SK-N-SH (cell line): ENCODE data around the gene FKRP. TPM values are rescaled to one million over a fixed set of nuclear protein-coding genes. Genes with fewer than 3 reads are reported as not detected.

Source experiments
- CTCF ChIA-PET: fragments of 300-600, 350-600 bp; formaldehyde crosslinking; extraction: SDS; loops from one replicate; lab custom pipeline; 2021; lab: Yijun Ruan, JAX
- POLR2A ChIA-PET: fragments of 350-600 bp; sonication (Branson Sonifier 250); formaldehyde crosslinking; extraction: SDS; loops from one replicate; lab custom pipeline; 2020; ENCODE audit warnings: antibody characterized with exemption, inconsistent platforms; lab: Yijun Ruan, JAX
- DNase-seq: peaks from one replicate; pipeline ENCODE4 v3.0.0; 2012
- H2AFZ ChIP-seq: fragments of 200-600 bp; sonication (generic); 2 replicates; pipeline ENCODE4 v1.8.1; 2016; ENCODE audit warnings: antibody characterized with exemption, mild to moderate bottlenecking, low read depth
- H3F3A ChIP-seq: fragments of 200-600 bp; sonication (generic); replicated peaks from 2 replicates; pipeline ENCODE3; 2016; ENCODE audit warnings: antibody characterized with exemption, mild to moderate bottlenecking; ENCODE audit not compliant: insufficient read depth
- H3K27ac ChIP-seq, 2 experiments: fragments of 200-500 bp in 1 of 2; fragments of 200-600 bp in 1 of 2; sonication (Bioruptor generic) in 1 of 2; sonication (generic), shearing (Covaris generic) in 1 of 2; 2 replicates each; pipeline versions ENCODE4 v1.5.1 to v1.6.1; 2014 to 2016; ENCODE audit warnings: low read depth in 2 of 2, inconsistent platforms in 1 of 2, low read length in 1 of 2, mild to moderate bottlenecking in 1 of 2, mixed read lengths in 1 of 2
- H3K27me3 ChIP-seq: fragments of 200-600 bp; sonication (generic), shearing (Covaris generic); 2 replicates; pipeline ENCODE4 v1.6.1; 2016; ENCODE audit warnings: mixed run types; ENCODE audit not compliant: insufficient read depth
- H3K36me3 ChIP-seq, 2 experiments: fragments of 200-500 bp in 1 of 2; fragments of 200-600 bp in 1 of 2; sonication (Bioruptor generic) in 1 of 2; sonication (generic) in 1 of 2; replicated peaks in 1 of 2; 2 replicates each; pipeline versions ENCODE3 to v1.5.1; 2014 to 2016; ENCODE audit warnings: low read length in 1 of 2, mild to moderate bottlenecking in 1 of 2; ENCODE audit not compliant: insufficient read depth in 2 of 2, control insufficient read depth in 1 of 2
- H3K4me1 ChIP-seq, 2 experiments: fragments of 200-500 bp in 1 of 2; fragments of 200-600 bp in 1 of 2; sonication (Bioruptor generic) in 1 of 2; sonication (generic), shearing (Covaris generic) in 1 of 2; 2 replicates each; pipeline versions ENCODE4 v1.5.1 to v1.6.1; 2014 to 2016; ENCODE audit warnings: low read depth in 1 of 2, low read length in 1 of 2, mixed run types in 1 of 2; ENCODE audit not compliant: insufficient read depth in 2 of 2, control insufficient read depth in 1 of 2
- H3K4me2 ChIP-seq: fragments of 200-600 bp; sonication (generic), shearing (Covaris generic); 2 replicates; pipeline ENCODE4 v1.6.1; 2017; ENCODE audit warnings: mixed run types
- H3K4me3 ChIP-seq, 2 experiments: fragments of 200-500 bp in 1 of 2; fragments of 200-600 bp in 1 of 2; sonication (Bioruptor generic) in 1 of 2; sonication (generic), shearing (Covaris generic) in 1 of 2; 2 replicates each; pipeline versions ENCODE4 v1.5.1 to v1.8.1; 2014 to 2016; ENCODE audit warnings: low read depth in 2 of 2, inconsistent platforms in 1 of 2, low read length in 1 of 2, mild to moderate bottlenecking in 1 of 2, mixed read lengths in 1 of 2, moderate library complexity in 1 of 2
- H3K79me2 ChIP-seq: fragments of 200-600 bp; sonication (generic); 2 replicates; pipeline ENCODE4 v1.8.1; 2017; ENCODE audit warnings: mild to moderate bottlenecking; ENCODE audit not compliant: insufficient read depth
- H3K9ac ChIP-seq: fragments of 200-600 bp; sonication (generic); 2 replicates; pipeline ENCODE4 v1.6.1; 2017; ENCODE audit warnings: mixed run types
- H3K9me2 ChIP-seq: fragments of 200-600 bp; sonication (generic); 2 replicates; pipeline ENCODE4 v1.6.1; 2017; ENCODE audit warnings: mixed run types
- H3K9me3 ChIP-seq: fragments of 200-600 bp; sonication (generic); 2 replicates; pipeline ENCODE4 v1.6.1; 2017; ENCODE audit warnings: mixed run types, mild to moderate bottlenecking, moderate library complexity
- H4K20me1 ChIP-seq: fragments of 200-600 bp; sonication (generic); 2 replicates; pipeline ENCODE4 v1.6.1; 2017; ENCODE audit warnings: mild to moderate bottlenecking, mixed run types; ENCODE audit not compliant: insufficient read depth
- FOSL2 ChIP-seq: IDR thresholded peaks from 2 replicates; pipeline ENCODE4 v1.4.0; 2012; ENCODE audit warnings: low read depth, mild to moderate bottlenecking, moderate library complexity, borderline replicate concordance
- FOXJ3 ChIP-seq: sonication (generic); formaldehyde crosslinking; IDR thresholded peaks from 2 replicates; pipeline ENCODE4 v1.5.1; 2020; ENCODE audit warnings: mild to moderate bottlenecking, missing genetic modification reagents
- GATA2 ChIP-seq: sonication (generic); formaldehyde crosslinking; IDR thresholded peaks from 2 replicates; pipeline ENCODE4 v1.5.0; 2020; ENCODE audit warnings: mild to moderate bottlenecking, missing genetic modification reagents
- JUND ChIP-seq: IDR thresholded peaks from 2 replicates; pipeline ENCODE4 v1.4.0; 2012
- MEF2A ChIP-seq: IDR thresholded peaks from 2 replicates; pipeline ENCODE4 v1.4.0; 2012; ENCODE audit warnings: low read depth, borderline replicate concordance
- MXI1 ChIP-seq: IDR thresholded peaks from 2 replicates; pipeline ENCODE4 v1.6.1; 2012; ENCODE audit warnings: mild to moderate bottlenecking, low read depth, low read length, improper control_type of control experiment
- RCOR1 ChIP-seq: fragments of 150-350 bp; IDR thresholded peaks from 2 replicates; pipeline ENCODE4 v1.6.1; 2017; ENCODE audit warnings: antibody characterized with exemption, low read length
- RFX5 ChIP-seq: IDR thresholded peaks from 2 replicates; pipeline ENCODE4 v1.6.1; 2012; ENCODE audit warnings: mild to moderate bottlenecking, improper control_type of control experiment, low read length
- RXRA ChIP-seq: IDR thresholded peaks from 2 replicates; pipeline ENCODE4 v1.4.0; 2012; ENCODE audit warnings: low read depth, mild to moderate bottlenecking, borderline replicate concordance
- SIN3A ChIP-seq: IDR thresholded peaks from 2 replicates; pipeline ENCODE4 v1.6.1; 2012; ENCODE audit warnings: low read depth, mild to moderate bottlenecking, low read length, moderate library complexity, borderline replicate concordance
- SMC3 ChIP-seq: IDR thresholded peaks from 2 replicates; pipeline ENCODE4 v1.6.1; 2012; ENCODE audit warnings: low read depth, low read length, improper control_type of control experiment
- TAF1 ChIP-seq: IDR thresholded peaks from 2 replicates; pipeline ENCODE4 v1.6.1; 2012; ENCODE audit warnings: low read depth, mild to moderate bottlenecking, low read length, moderate library complexity, borderline replicate concordance
- TEAD4 ChIP-seq: IDR thresholded peaks from 2 replicates; pipeline ENCODE4 v1.4.0; 2012; ENCODE audit warnings: mild to moderate bottlenecking, borderline replicate concordance; ENCODE audit not compliant: insufficient read depth
- YY1 ChIP-seq: IDR thresholded peaks from 2 replicates; pipeline ENCODE4 v1.4.0; 2012; ENCODE audit warnings: low read depth, mild to moderate bottlenecking
- WGBS: methylation state at CpG from one replicate; pipeline ENCODE4 v1.1.6; 2017; ENCODE audit warnings: low lambda C conversion rate; 5-methylcytosine and 5-hydroxymethylcytosine counted together
- polyA plus RNA-seq, 3 experiments: library from polyadenylated mRNA; depleted of rRNA; stranded (reverse); fragments of >200 nt; gene quantifications; 2 replicates each; pipeline ENCODE4 v1.2.3, GENCODE V29; 2012
- TF ChIP-seq, protein P1 (sequence below): IDR thresholded peaks from 2 replicates; pipeline ENCODE4 v1.4.0; 2012; ENCODE audit warnings: low read depth
- TF ChIP-seq, protein P2 (sequence below): IDR thresholded peaks from 2 replicates; pipeline ENCODE4 v1.4.0; 2012; ENCODE audit warnings: low read depth, borderline replicate concordance
- TF ChIP-seq, protein P3 (sequence below): IDR thresholded peaks from 2 replicates; pipeline ENCODE4 v1.6.1; 2012; ENCODE audit warnings: mild to moderate bottlenecking, low read depth, low read length, moderate library complexity

FKRP gene
- polyA plus RNA-seq, 1 of the 3 experiments (the other 2 are of a cell fraction) = 37.3 TPM

DNA sequence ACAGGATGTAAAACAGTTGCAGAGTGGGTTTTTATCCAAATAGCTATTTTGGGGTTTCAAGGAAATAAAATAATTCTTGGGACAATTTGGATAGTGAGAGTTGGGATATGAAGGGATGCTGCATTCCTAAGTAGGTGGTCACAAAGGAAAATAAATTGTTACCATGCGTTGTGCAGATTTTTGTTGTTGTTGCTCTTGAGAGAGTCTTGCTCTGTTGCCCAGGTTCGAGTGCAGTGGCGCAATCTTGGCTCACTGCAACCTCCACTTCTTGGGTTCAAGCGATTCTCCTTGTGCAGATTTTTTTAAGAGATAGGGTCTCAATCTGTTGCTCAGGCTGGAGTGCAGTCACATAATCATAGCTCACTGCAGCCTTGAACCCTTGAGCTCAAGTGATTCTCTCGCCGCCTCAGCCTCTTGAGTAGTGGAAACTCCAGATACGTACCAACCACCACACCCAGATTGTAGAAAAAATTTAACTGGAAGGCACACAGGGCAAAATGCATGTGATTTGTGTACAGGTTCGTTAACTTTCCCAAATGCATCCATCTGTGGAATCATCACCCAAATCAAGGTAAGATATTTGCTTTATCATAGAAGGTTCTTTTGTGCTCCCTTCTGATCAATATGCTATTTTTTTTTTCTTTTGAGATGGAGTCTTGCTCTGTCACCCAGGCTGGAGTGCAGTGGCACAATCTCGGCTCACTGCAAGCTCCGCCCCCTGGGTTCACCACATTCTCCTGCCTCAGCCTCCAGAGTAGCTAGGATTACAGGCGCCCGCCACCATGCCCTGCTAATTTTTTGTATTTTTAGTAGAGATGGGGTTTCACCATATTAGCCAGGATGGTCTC, 26.5 kb downstream of the FKRP start:
- no peaks in the 10 kb centered on the region for H3K4me1 ChIP-seq
- ChIA-PET CTCF (interaction anchor here (1.0 to 3.2 kb wide), 3 partner anchors 13 to 68 kb away, joined by 4 to 19 read pairs (median 5); no protein-coding TSS in a partner anchor), POLR2A (interaction anchor here (0.5 kb wide), 1 partner anchor 11 kb away, joined by 4 read pairs; no protein-coding TSS in a partner anchor)
- DNase-seq = no peak
- TF ChIP-seq YY1 (no peak), RCOR1 (no peak), SMC3 (no peak), FOXJ3 (CRISPR knock-in tag) (no peak), FOSL2 (no peak), TEAD4 (no peak), TAF1 (no peak), RXRA (no peak)
- TF ChIP-seq, protein P1, sequence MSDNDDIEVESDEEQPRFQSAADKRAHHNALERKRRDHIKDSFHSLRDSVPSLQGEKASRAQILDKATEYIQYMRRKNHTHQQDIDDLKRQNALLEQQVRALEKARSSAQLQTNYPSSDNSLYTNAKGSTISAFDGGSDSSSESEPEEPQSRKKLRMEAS = no peak
- TF ChIP-seq, protein P2, sequence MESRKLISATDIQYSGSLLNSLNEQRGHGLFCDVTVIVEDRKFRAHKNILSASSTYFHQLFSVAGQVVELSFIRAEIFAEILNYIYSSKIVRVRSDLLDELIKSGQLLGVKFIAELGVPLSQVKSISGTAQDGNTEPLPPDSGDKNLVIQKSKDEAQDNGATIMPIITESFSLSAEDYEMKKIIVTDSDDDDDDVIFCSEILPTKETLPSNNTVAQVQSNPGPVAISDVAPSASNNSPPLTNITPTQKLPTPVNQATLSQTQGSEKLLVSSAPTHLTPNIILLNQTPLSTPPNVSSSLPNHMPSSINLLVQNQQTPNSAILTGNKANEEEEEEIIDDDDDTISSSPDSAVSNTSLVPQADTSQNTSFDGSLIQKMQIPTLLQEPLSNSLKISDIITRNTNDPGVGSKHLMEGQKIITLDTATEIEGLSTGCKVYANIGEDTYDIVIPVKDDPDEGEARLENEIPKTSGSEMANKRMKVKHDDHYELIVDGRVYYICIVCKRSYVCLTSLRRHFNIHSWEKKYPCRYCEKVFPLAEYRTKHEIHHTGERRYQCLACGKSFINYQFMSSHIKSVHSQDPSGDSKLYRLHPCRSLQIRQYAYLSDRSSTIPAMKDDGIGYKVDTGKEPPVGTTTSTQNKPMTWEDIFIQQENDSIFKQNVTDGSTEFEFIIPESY = no peak
- H4K20me1 ChIP-seq = no peaks in the 10 kb centered on the region
- peaks cover 20 to 31% of the 10 kb centered on the region in 2 experiments for H3K36me3 ChIP-seq
- peaks cover 10% of the 10 kb centered on the region for H3F3A ChIP-seq
- H3K4me2 ChIP-seq = no peak overlapping the region
- no peaks in the 10 kb centered on the region for H3K27me3 ChIP-seq
- 92% methylated on average over 12 of the region's 12 CpGs for WGBS
- no peaks in the 10 kb centered on the region for H3K9me3 ChIP-seq
- no peak overlapping the region for H3K9ac ChIP-seq
- H3K79me2 ChIP-seq = no peaks in the 10 kb centered on the region
- no peak overlapping the region for H3K27ac ChIP-seq
- H3K4me3 ChIP-seq = no peak overlapping the region
- no peak overlapping the region for H2AFZ ChIP-seq
- H3K9me2 ChIP-seq = no peaks in the 10 kb centered on the region

DNA sequence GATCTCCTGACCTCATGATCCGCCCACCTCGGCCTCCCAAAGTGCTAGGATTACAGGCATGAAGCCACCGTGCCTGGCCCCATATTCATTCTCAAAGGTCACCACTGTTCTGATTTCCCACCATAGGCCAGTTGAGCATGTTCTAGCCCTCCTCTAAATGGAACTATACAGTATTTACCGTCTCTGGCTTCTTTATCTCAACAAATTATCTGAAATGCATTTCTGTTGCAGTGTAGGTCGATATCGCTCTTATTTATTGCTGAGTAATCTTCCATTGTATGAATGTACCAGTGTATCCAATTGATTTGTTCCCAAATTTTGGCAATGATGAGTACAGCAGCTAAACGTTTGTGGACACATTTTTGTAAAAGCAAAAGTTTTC, 27.2 kb downstream of the FKRP start:
- no peaks in the 10 kb centered on the region for H3K9me2 ChIP-seq
- H3K27ac ChIP-seq = no peak overlapping the region
- H3K36me3 ChIP-seq = peaks cover 20 to 31% of the 10 kb centered on the region in 2 experiments
- no peaks in the 10 kb centered on the region for H3K4me1 ChIP-seq
- no peak overlapping the region for H3K9ac ChIP-seq
- TF ChIP-seq MXI1 = no peak
- TF ChIP-seq YY1 = no peak
- TF ChIP-seq RFX5 = no peak
- TF ChIP-seq, protein P2 = no peak
- TF ChIP-seq, protein P3, sequence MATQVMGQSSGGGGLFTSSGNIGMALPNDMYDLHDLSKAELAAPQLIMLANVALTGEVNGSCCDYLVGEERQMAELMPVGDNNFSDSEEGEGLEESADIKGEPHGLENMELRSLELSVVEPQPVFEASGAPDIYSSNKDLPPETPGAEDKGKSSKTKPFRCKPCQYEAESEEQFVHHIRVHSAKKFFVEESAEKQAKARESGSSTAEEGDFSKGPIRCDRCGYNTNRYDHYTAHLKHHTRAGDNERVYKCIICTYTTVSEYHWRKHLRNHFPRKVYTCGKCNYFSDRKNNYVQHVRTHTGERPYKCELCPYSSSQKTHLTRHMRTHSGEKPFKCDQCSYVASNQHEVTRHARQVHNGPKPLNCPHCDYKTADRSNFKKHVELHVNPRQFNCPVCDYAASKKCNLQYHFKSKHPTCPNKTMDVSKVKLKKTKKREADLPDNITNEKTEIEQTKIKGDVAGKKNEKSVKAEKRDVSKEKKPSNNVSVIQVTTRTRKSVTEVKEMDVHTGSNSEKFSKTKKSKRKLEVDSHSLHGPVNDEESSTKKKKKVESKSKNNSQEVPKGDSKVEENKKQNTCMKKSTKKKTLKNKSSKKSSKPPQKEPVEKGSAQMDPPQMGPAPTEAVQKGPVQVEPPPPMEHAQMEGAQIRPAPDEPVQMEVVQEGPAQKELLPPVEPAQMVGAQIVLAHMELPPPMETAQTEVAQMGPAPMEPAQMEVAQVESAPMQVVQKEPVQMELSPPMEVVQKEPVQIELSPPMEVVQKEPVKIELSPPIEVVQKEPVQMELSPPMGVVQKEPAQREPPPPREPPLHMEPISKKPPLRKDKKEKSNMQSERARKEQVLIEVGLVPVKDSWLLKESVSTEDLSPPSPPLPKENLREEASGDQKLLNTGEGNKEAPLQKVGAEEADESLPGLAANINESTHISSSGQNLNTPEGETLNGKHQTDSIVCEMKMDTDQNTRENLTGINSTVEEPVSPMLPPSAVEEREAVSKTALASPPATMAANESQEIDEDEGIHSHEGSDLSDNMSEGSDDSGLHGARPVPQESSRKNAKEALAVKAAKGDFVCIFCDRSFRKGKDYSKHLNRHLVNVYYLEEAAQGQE = no peak
- TF ChIP-seq GATA2 (CRISPR knock-in tag) = no peak
- TF ChIP-seq, protein P1 = no peak
- no peak for TF ChIP-seq MEF2A
- no peak for TF ChIP-seq JUND
- no peak for TF ChIP-seq SIN3A
- no peak overlapping the region for H2AFZ ChIP-seq
- CTCF ChIA-PET = interaction anchor here (1.0 to 1.4 kb wide), 2 partner anchors 12 to 67 kb away, joined by 4 to 5 read pairs; no protein-coding TSS in a partner anchor
- POLR2A ChIA-PET = interaction anchor here (0.5 kb wide), 1 partner anchor 10 kb away, joined by 4 read pairs; no protein-coding TSS in a partner anchor
- no peaks in the 10 kb centered on the region; the same call in 1 of the 2 replicates for H3K79me2 ChIP-seq
- no peaks in the 10 kb centered on the region for H3K27me3 ChIP-seq
- H3F3A ChIP-seq = peaks cover 10% of the 10 kb centered on the region
- no peak overlapping the region for H3K4me3 ChIP-seq
- H3K9me3 ChIP-seq = no peaks in the 10 kb centered on the region
- 82% methylated on average over 7 of the region's 7 CpGs for WGBS
- DNase-seq = no peak
- peaks cover 3% of the 10 kb centered on the region; the same call in 1 of the 2 replicates for H4K20me1 ChIP-seq
- H3K4me2 ChIP-seq = no peak overlapping the region
